A673 (cell line): ENCODE results near the gene CD200R1L.

ENCODE experiments used
- CTCF ChIP-seq: fragments of 300-800, 200-600 bp; sonication (generic); conservative IDR thresholded peaks from 2 replicates; pipeline ENCODE4 v1.5.1; 2017; ENCODE audit warnings: low read depth, mild to moderate bottlenecking, antibody characterized with exemption, low read length, moderate library complexity, mixed read lengths
- EZH2 ChIP-seq: fragments of 200-600 bp; sonication (generic); IDR thresholded peaks from 2 replicates; pipeline ENCODE4 v1.6.1; 2017; ENCODE audit warnings: borderline replicate concordance, low read depth, mild to moderate bottlenecking, mixed read lengths, antibody characterized with exemption, low read length; ENCODE audit not compliant: poor library complexity, severe bottlenecking

- TF ChIP-seq CTCF: no peak
- no peak for TF ChIP-seq EZH2
These were observed 43.2 kb downstream of the CD200R1L start for GRCh38 chr3:112803467-112803866.
